Gastroesophageal sphincter (tissue), 4 donors: ENCODE results near the gene ADAM12. TPM values are rescaled to one million over a fixed set of nuclear protein-coding genes. Genes with fewer than 3 reads are reported as not detected.
A peak's percentile ranks its signal among the peaks of the same experiment; 100 is the strongest.

Source experiments
- ATAC-seq: fragments of 150-250 bp; one replicate; pipeline ENCODE4 v1.9.1; 2016; ENCODE audit warnings: mild to moderate bottlenecking, moderate library complexity
- H3K27ac ChIP-seq, 4 donors: fragments of 200-600 bp; sonication (generic) in 3 of 4; 1 replicate in 3 of 4; 2 replicates in 1 of 4; pipeline ENCODE4 v1.5.1; 2016 to 2019
- H3K27me3 ChIP-seq: fragments of 200-600 bp; sonication (generic); one replicate; pipeline ENCODE4 v1.5.1; 2019
- H3K36me3 ChIP-seq, 2 donors: fragments of 200-600 bp; sonication (generic); one replicate each; pipeline ENCODE4 v1.5.1; 2019; ENCODE audit warnings: control low read depth in 1 of 2
- H3K4me1 ChIP-seq, 3 donors: fragments of 200-600 bp; sonication (generic); 1 replicate in 2 of 3; 2 replicates in 1 of 3; pipeline ENCODE4 v1.5.1; 2016 to 2019; ENCODE audit warnings: control low read depth in 2 of 3
- H3K4me3 ChIP-seq, 2 donors: fragments of 200-600 bp; sonication (generic); one replicate each; pipeline ENCODE4 v1.5.1; 2019; ENCODE audit warnings: mild to moderate bottlenecking in 1 of 2, moderate library complexity in 1 of 2
- H3K9me3 ChIP-seq, 3 donors: fragments of 200-600 bp; sonication (generic); one replicate each; pipeline ENCODE4 v1.5.1; 2017 to 2019; ENCODE audit warnings: control low read depth in 2 of 3
- CTCF ChIP-seq, 4 experiments: fragments of 200-600 bp in 2 of 4; fragments of 450-650 bp in 2 of 4; sonication (generic) in 1 of 4; IDR thresholded peaks; one replicate each; pipeline ENCODE4 v1.5.1; 2017 to 2019; ENCODE audit warnings: antibody characterized with exemption in 4 of 4, mild to moderate bottlenecking in 2 of 4, moderate library complexity in 2 of 4
- EP300 ChIP-seq: sonication (generic); formaldehyde crosslinking; IDR thresholded peaks from one replicate; pipeline ENCODE4 v1.6.1; 2017; ENCODE audit warnings: antibody characterized with exemption, mild to moderate bottlenecking
- POLR2A ChIP-seq, 2 donors: fragments of 450-650 bp; IDR thresholded peaks; one replicate each; pipeline ENCODE4 v1.6.1; 2017; ENCODE audit warnings: antibody characterized with exemption in 2 of 2, mild to moderate bottlenecking in 2 of 2, moderate library complexity in 1 of 2
- POLR2AphosphoS5 ChIP-seq: sonication (generic); formaldehyde crosslinking; IDR thresholded peaks from one replicate; pipeline ENCODE4 v1.6.1; 2017; ENCODE audit warnings: antibody characterized with exemption
- WGBS, 2 donors: methylation state at CpG; one replicate each; pipeline ENCODE4 v1.1.5; 2018; ENCODE audit warnings: low coverage in 1 of 2; 5-methylcytosine and 5-hydroxymethylcytosine counted together
- total RNA-seq, 4 donors: library from RNA; depleted of rRNA; stranded (reverse); fragments of >200 nt; gene quantifications; one replicate each; pipeline ENCODE4 v1.1.0, GENCODE V29; 2016

The ADAM12 gene
- total RNA-seq, 4 donors from 2014 or later, result 0.27 to 1.2 (median 0.89) TPM

DNA sequence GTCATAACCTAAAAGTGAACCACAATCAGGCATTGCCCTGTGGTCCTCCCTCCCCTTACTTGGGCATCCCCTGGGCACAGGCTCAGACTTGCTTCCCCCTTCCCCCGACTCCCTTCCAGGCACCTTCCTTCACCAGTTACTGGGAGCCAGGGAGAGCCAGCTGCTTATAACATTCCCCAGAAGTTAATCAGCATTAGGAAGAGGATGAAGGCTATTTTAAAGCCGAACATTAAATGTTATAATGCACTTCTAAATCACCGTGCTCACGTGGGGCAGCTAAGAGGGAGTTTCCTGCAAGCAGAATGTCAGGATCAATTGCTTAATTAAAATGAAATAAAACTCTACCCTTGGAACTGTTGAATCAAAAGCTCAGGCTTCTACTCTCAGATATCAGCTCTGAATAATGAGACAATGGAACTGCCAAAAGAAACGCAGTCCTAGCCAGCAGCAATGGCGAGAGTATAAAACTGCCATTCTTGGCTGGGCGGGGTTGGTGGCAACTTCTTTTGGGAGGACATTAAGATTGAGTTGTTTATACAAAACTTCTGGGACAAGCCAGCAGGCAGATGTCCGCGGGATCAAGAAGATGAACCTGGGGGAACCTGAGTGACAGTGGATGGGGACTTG, 322.4 kb downstream of the ADAM12 start:
- 61 to 69% methylated on average over 4 to 9 of the region's 9 CpGs for WGBS, 2 donors

GRCh38 chr10:126064512-126064911, 323.8 kb downstream of the ADAM12 start:
- Histone ChIP-seq H3K4me1 (peaks cover 0 to 18% (median 3%) of the 10 kb centered on the region in 3 donors), H3K4me3 (no peak overlapping the region), H3K27ac (no peak overlapping the region), H3K36me3 (no peaks in the 10 kb centered on the region), H3K27me3 (no peaks in the 10 kb centered on the region), H3K9me3 (peaks cover 0 to 5% (median 0%) of the 10 kb centered on the region in 3 donors)
- WGBS, 2 donors, result no CpG with 5 or more reads among the region's 16 CpGs
- no peak for ATAC-seq
- no peak for TF ChIP-seq CTCF (IDR thresholded peaks at IDR 0.05)
- TF ChIP-seq EP300, result no peak
- no peak for TF ChIP-seq POLR2A (IDR thresholded peaks at IDR 0.05)
- TF ChIP-seq POLR2AphosphoS5, result no peak

More for the DNA sequence above, 322.4 kb downstream of the ADAM12 start:
- Histone ChIP-seq H3K4me1 (peaks cover 0 to 12% (median 3%) of the 10 kb centered on the region in 3 donors), H3K27ac (no peak overlapping the region), H3K27me3 (no peaks in the 10 kb centered on the region), H3K36me3 (no peaks in the 10 kb centered on the region), H3K4me3 (no peak overlapping the region), H3K9me3 (peaks cover 0 to 5% (median 0%) of the 10 kb centered on the region in 3 donors)
- TF ChIP-seq EP300 (no peak), POLR2A (IDR thresholded peaks at IDR 0.05) (no peak), POLR2AphosphoS5 (no peak), CTCF (IDR thresholded peaks at IDR 0.05) (no peak)
- no peak for ATAC-seq

- peaks cover 0 to 18% (median 3%) of the 10 kb centered on the region in 3 donors for H3K4me1 ChIP-seq
- no peak overlapping the region for H3K27ac ChIP-seq
- no peak for TF ChIP-seq POLR2A (IDR thresholded peaks at IDR 0.05)
- no peak for TF ChIP-seq POLR2AphosphoS5
- no peak for TF ChIP-seq EP300
- TF ChIP-seq CTCF (IDR thresholded peaks at IDR 0.05), result no peak
- WGBS, 2 donors, result 64 to 100% methylated on average over 2 to 5 of the region's 6 CpGs
- H3K4me3 ChIP-seq, result no peak overlapping the region
- H3K9me3 ChIP-seq, result peaks cover 0 to 5% (median 0%) of the 10 kb centered on the region in 3 donors
- no peak for ATAC-seq
- no peaks in the 10 kb centered on the region for H3K36me3 ChIP-seq
- H3K27me3 ChIP-seq, result no peaks in the 10 kb centered on the region
Measured at GRCh38 chr10:126063353-126063791, 324.9 kb downstream of the ADAM12 start.

DNA sequence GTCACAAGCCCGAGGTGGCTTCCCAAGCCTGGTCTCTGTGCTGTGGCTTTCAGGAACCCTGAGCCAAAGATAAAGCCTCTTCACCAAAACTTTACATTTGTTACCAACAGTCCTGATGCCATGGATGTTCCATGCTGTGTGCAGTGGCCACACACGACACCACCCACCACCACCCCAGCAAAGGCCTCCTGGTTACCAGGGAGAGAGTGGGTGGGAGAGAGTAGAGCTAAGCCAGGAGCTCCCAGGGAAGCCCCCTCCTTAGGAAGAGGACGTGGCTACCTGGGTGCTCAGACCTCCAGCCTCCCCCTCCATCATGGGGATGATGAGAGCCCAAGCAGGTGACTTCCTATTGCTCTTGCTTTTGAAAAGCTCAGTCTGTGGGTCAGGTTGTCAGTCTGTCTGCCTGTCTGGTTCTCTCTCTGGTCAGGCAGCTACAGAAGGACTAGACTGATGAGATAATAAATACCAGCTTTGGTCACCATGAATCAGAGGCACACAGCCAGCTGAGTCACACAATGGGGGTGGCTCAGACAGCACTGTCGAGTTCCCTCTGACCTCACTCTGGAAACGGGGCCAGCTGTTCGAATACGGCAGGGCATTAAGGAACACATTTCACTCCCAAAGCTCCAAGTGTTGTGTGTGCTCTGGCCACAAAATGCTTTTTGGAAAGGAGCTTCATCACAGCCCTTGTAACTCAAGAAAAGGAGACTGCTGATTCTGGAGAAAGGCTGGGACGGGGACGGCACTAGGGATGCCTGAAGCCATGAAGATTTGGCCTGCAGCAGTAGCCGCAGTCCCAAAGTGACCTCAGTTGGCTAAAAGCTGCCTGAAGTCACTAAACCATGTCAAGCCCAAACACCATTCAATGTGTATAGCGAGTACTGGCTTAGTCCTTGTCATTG, 325.9 kb downstream of the ADAM12 start:
- peak overlapping the region in 3 of 4 donors; percentile 2 to 62 (median 17) for H3K27ac ChIP-seq
- ATAC-seq, result peak; percentile 86
- H3K36me3 ChIP-seq, result no peaks in the 10 kb centered on the region
- H3K4me3 ChIP-seq, result no peak overlapping the region
- 30 to 35% methylated on average over 4 of the region's 11 CpGs for WGBS, 2 donors
- peaks cover 0 to 5% (median 0%) of the 10 kb centered on the region in 3 donors for H3K9me3 ChIP-seq
- TF ChIP-seq EP300 (no peak), POLR2AphosphoS5 (peak; percentile 18)
- peaks cover 7% of the 10 kb centered on the region for H3K27me3 ChIP-seq
- peaks cover 0 to 18% (median 3%) of the 10 kb centered on the region in 3 donors for H3K4me1 ChIP-seq

- H3K36me3 ChIP-seq, result no peaks in the 10 kb centered on the region
- H3K4me3 ChIP-seq, result no peak overlapping the region
- H3K9me3 ChIP-seq, result peaks cover 0 to 5% (median 0%) of the 10 kb centered on the region in 3 donors
- WGBS, 2 donors, result 74 to 80% methylated on average over 2 to 3 of the region's 3 CpGs
- no peak for ATAC-seq
- H3K4me1 ChIP-seq, result peaks cover 0 to 18% (median 3%) of the 10 kb centered on the region in 3 donors
- TF ChIP-seq EP300, result no peak
- TF ChIP-seq POLR2AphosphoS5, result no peak
- TF ChIP-seq CTCF (IDR thresholded peaks at IDR 0.05), result no peak
- no peak for TF ChIP-seq POLR2A (IDR thresholded peaks at IDR 0.05)
- H3K27ac ChIP-seq, result peak overlapping the region in 1 of 4 donors; percentile 52
- H3K27me3 ChIP-seq, result peaks cover 8% of the 10 kb centered on the region
Measured at GRCh38 chr10:126061526-126061925, 326.8 kb downstream of the ADAM12 start.
